Measurements from ENCODE around the gene CEP78.
A peak's percentile ranks its signal among the peaks of the same experiment; 100 is the strongest.

Gene CEP78

GRCh38 chr9:78286125-78286524 lies 50.2 kb downstream of the CEP78 start:
- Histone ChIP-seq H2BK12ac (ENCODE audit: low read length) (no peak overlapping the region), H3K4ac (ENCODE audit: low read length) (no peak overlapping the region)

GRCh38 chr9:78286946-78287388 lies 51.1 kb downstream of the CEP78 start:
- Histone ChIP-seq H3K79me1 (ENCODE audit: low read depth, low read length) (no peaks in the 10 kb centered on the region), H4K8ac (ENCODE audit: low read depth, low read length) (no peak overlapping the region), H3K27me3 (ENCODE audit: control insufficient read depth in 3 of 3, insufficient read depth in 3 of 3, low read depth in 1 of 3, low read length in 3 of 3) (no peaks in the 10 kb centered on the region), H2BK5ac (ENCODE audit: low read length) (no peak overlapping the region), H3K4me3 (ENCODE audit: low read length in 2 of 2) (no peak overlapping the region), H3K4ac (ENCODE audit: low read length) (no peak overlapping the region), H2AFZ (ENCODE audit: low read length) (no peak overlapping the region), H3K23ac (ENCODE audit: low read depth, low read length, poor library complexity) (no peak overlapping the region), H2BK15ac (ENCODE audit: low read length) (no peak overlapping the region), H3K14ac (ENCODE audit: low read length) (no peak overlapping the region), H2AK5ac (ENCODE audit: low read depth, low read length) (no peak overlapping the region), H3K18ac (ENCODE audit: low read length) (no peak overlapping the region), H2BK12ac (ENCODE audit: low read length) (no peak overlapping the region), H3K4me2 (ENCODE audit: insufficient read depth, low read length, poor library complexity, severe bottlenecking) (no peak overlapping the region), H3K4me1 (ENCODE audit: control insufficient read depth in 2 of 2, insufficient read depth in 1 of 2, low read depth in 1 of 2, low read length in 2 of 2) (peaks cover 0 to 5% of the 10 kb centered on the region in 2 donors), H3K9ac (ENCODE audit: low read depth, low read length, poor library complexity) (no peak overlapping the region), H4K91ac (ENCODE audit: low read depth, low read length, poor library complexity) (no peak overlapping the region), H3K27ac (replicated peaks; ENCODE audit: low read length) (no peak overlapping the region), H3K36me3 (replicated peaks in 1 of 2; ENCODE audit: control insufficient read depth in 2 of 2, insufficient read depth in 2 of 2, low read length in 2 of 2) (no peaks in the 10 kb centered on the region), H2BK120ac (ENCODE audit: low read depth, low read length) (no peak overlapping the region), H3K9me3 (replicated peaks in 1 of 2; ENCODE audit: control insufficient read depth in 2 of 2, insufficient read depth in 1 of 2, low read depth in 1 of 2, low read length in 2 of 2) (no peaks in the 10 kb centered on the region)
- no peak for DNase-seq (ENCODE audit: low spot score)
- WGBS, 2 donors (ENCODE audit: extremely low coverage in 2 of 2, insufficient read length in 2 of 2, insufficient replicate concordance in 1 of 2), result no CpG with 5 or more reads among the region's 6 CpGs

More at GRCh38 chr9:78286125-78286524, 50.2 kb downstream of the CEP78 start:
- Histone ChIP-seq H2BK120ac (ENCODE audit: low read depth, low read length) (no peak overlapping the region), H3K4me3 (ENCODE audit: low read length in 2 of 2) (no peak overlapping the region), H3K79me1 (ENCODE audit: low read depth, low read length) (no peaks in the 10 kb centered on the region), H3K4me2 (ENCODE audit: insufficient read depth, low read length, poor library complexity, severe bottlenecking) (no peak overlapping the region), H3K4me1 (ENCODE audit: control insufficient read depth in 2 of 2, insufficient read depth in 1 of 2, low read depth in 1 of 2, low read length in 2 of 2) (no peaks in the 10 kb centered on the region), H2AFZ (ENCODE audit: low read length) (no peak overlapping the region), H3K9ac (ENCODE audit: low read depth, low read length, poor library complexity) (no peak overlapping the region), H2BK15ac (ENCODE audit: low read length) (no peak overlapping the region), H4K8ac (ENCODE audit: low read depth, low read length) (no peak overlapping the region), H2AK5ac (ENCODE audit: low read depth, low read length) (no peak overlapping the region), H2BK5ac (ENCODE audit: low read length) (no peak overlapping the region), H3K14ac (ENCODE audit: low read length) (no peak overlapping the region), H3K23ac (ENCODE audit: low read depth, low read length, poor library complexity) (no peak overlapping the region), H3K9me3 (replicated peaks in 1 of 2; ENCODE audit: control insufficient read depth in 2 of 2, insufficient read depth in 1 of 2, low read depth in 1 of 2, low read length in 2 of 2) (no peaks in the 10 kb centered on the region), H3K36me3 (replicated peaks in 1 of 2; ENCODE audit: control insufficient read depth in 2 of 2, insufficient read depth in 2 of 2, low read length in 2 of 2) (no peaks in the 10 kb centered on the region), H4K91ac (ENCODE audit: low read depth, low read length, poor library complexity) (no peak overlapping the region), H3K18ac (ENCODE audit: low read length) (no peak overlapping the region), H3K27me3 (ENCODE audit: control insufficient read depth in 3 of 3, insufficient read depth in 3 of 3, low read depth in 1 of 3, low read length in 3 of 3) (no peaks in the 10 kb centered on the region), H3K27ac (replicated peaks; ENCODE audit: low read length) (no peak overlapping the region)
- no peak for DNase-seq (ENCODE audit: low spot score)

GRCh38 chr9:78288214-78288892 lies 52.5 kb downstream of the CEP78 start:
- Histone ChIP-seq H2BK120ac (ENCODE audit: low read depth, low read length) (no peak overlapping the region), H3K79me1 (ENCODE audit: low read depth, low read length) (no peaks in the 10 kb centered on the region), H4K91ac (ENCODE audit: low read depth, low read length, poor library complexity) (no peak overlapping the region), H3K23ac (ENCODE audit: low read depth, low read length, poor library complexity) (no peak overlapping the region), H3K27ac (replicated peaks; ENCODE audit: low read length) (no peak overlapping the region), H3K9ac (ENCODE audit: low read depth, low read length, poor library complexity) (no peak overlapping the region), H2AK5ac (ENCODE audit: low read depth, low read length) (no peak overlapping the region), H3K4me1 (ENCODE audit: control insufficient read depth in 2 of 2, insufficient read depth in 1 of 2, low read depth in 1 of 2, low read length in 2 of 2) (peaks cover 0 to 5% of the 10 kb centered on the region in 2 donors), H3K18ac (ENCODE audit: low read length) (no peak overlapping the region), H2BK12ac (ENCODE audit: low read length) (no peak overlapping the region), H3K4ac (ENCODE audit: low read length) (no peak overlapping the region), H3K4me2 (ENCODE audit: insufficient read depth, low read length, poor library complexity, severe bottlenecking) (no peak overlapping the region), H3K4me3 (ENCODE audit: low read length in 2 of 2) (no peak overlapping the region), H3K9me3 (replicated peaks in 1 of 2; ENCODE audit: control insufficient read depth in 2 of 2, insufficient read depth in 1 of 2, low read depth in 1 of 2, low read length in 2 of 2) (no peaks in the 10 kb centered on the region), H2BK5ac (ENCODE audit: low read length) (no peak overlapping the region), H3K27me3 (ENCODE audit: control insufficient read depth in 3 of 3, insufficient read depth in 3 of 3, low read depth in 1 of 3, low read length in 3 of 3) (no peaks in the 10 kb centered on the region), H2BK15ac (ENCODE audit: low read length) (no peak overlapping the region), H3K36me3 (replicated peaks in 1 of 2; ENCODE audit: control insufficient read depth in 2 of 2, insufficient read depth in 2 of 2, low read length in 2 of 2) (no peaks in the 10 kb centered on the region), H3K14ac (ENCODE audit: low read length) (no peak overlapping the region), H4K8ac (ENCODE audit: low read depth, low read length) (no peak overlapping the region), H2AFZ (ENCODE audit: low read length) (peak overlapping the region; percentile 46)
- WGBS, 2 donors (ENCODE audit: extremely low coverage in 2 of 2, insufficient read length in 2 of 2, insufficient replicate concordance in 1 of 2), result no CpG with 5 or more reads among the region's 8 CpGs
- no peak for DNase-seq (ENCODE audit: low spot score)

DNA sequence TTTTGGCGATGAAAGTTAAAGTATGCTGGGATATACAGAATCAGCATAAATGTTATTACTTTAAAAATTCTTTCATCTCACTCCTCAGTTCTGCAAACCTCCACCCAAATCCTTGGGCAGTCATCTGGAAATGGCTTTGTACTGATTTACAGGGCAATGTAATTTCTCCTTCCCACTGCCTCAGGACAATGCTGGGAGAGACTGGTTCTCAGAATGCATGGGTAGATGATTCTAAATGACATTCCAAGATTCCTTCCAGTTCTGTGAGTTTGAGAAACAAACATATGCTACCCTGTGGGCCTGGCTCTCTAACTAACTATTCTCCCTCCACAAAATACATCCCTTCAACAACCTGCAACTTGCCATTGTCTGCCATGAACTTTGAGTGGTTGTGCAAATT lies 53.6 kb downstream of the CEP78 start:
- no peaks in the 10 kb centered on the region for H3K27me3 ChIP-seq (ENCODE audit: control insufficient read depth in 3 of 3, insufficient read depth in 3 of 3, low read depth in 1 of 3, low read length in 3 of 3)
- no peak overlapping the region for H3K14ac ChIP-seq (ENCODE audit: low read length)
- no peak overlapping the region for H2BK120ac ChIP-seq (ENCODE audit: low read depth, low read length)
- peaks cover 0 to 5% of the 10 kb centered on the region in 2 donors for H3K4me1 ChIP-seq (ENCODE audit: control insufficient read depth in 2 of 2, insufficient read depth in 1 of 2, low read depth in 1 of 2, low read length in 2 of 2)
- no peak overlapping the region for H3K4me3 ChIP-seq (ENCODE audit: low read length in 2 of 2)
- no peak for DNase-seq (ENCODE audit: low spot score)
- H2BK5ac ChIP-seq (ENCODE audit: low read length), result no peak overlapping the region
- no peak overlapping the region for H3K27ac ChIP-seq (replicated peaks; ENCODE audit: low read length)
- no peak overlapping the region for H3K23ac ChIP-seq (ENCODE audit: low read depth, low read length, poor library complexity)
- no peak overlapping the region for H2AK5ac ChIP-seq (ENCODE audit: low read depth, low read length)
- H3K4ac ChIP-seq (ENCODE audit: low read length), result no peak overlapping the region
- no peak overlapping the region for H2BK15ac ChIP-seq (ENCODE audit: low read length)
- no peak overlapping the region for H4K8ac ChIP-seq (ENCODE audit: low read depth, low read length)
- H3K9me3 ChIP-seq (replicated peaks in 1 of 2; ENCODE audit: control insufficient read depth in 2 of 2, insufficient read depth in 1 of 2, low read depth in 1 of 2, low read length in 2 of 2), result no peaks in the 10 kb centered on the region
- no peak overlapping the region for H2AFZ ChIP-seq (ENCODE audit: low read length)
- H4K91ac ChIP-seq (ENCODE audit: low read depth, low read length, poor library complexity), result no peak overlapping the region
- no peak overlapping the region for H3K9ac ChIP-seq (ENCODE audit: low read depth, low read length, poor library complexity)
- no peak overlapping the region for H3K4me2 ChIP-seq (ENCODE audit: insufficient read depth, low read length, poor library complexity, severe bottlenecking)
- H3K79me1 ChIP-seq (ENCODE audit: low read depth, low read length), result no peaks in the 10 kb centered on the region
- no CpG with 5 or more reads among the region's 1 CpG for WGBS, 2 donors (ENCODE audit: extremely low coverage in 2 of 2, insufficient read length in 2 of 2, insufficient replicate concordance in 1 of 2)
- H2BK12ac ChIP-seq (ENCODE audit: low read length), result no peak overlapping the region
- no peak overlapping the region for H3K18ac ChIP-seq (ENCODE audit: low read length)
- H3K36me3 ChIP-seq (replicated peaks in 1 of 2; ENCODE audit: control insufficient read depth in 2 of 2, insufficient read depth in 2 of 2, low read length in 2 of 2), result no peaks in the 10 kb centered on the region
